Erythroblast (primary cell): ENCODE measurements around the gene ZFP91.

Source experiments
- DNase-seq, 2 experiments: peaks; one replicate each; lab custom pipeline; 2025; lab: John Stamatoyannopoulos, UW
- GATA1 ChIP-seq: IDR thresholded peaks from 2 replicates; pipeline ENCODE4 v1.6.1; 2011; ENCODE audit warnings: low read depth, mild to moderate bottlenecking, control low read depth, low read length, moderate library complexity
- POLR2A ChIP-seq: IDR thresholded peaks from 2 replicates; pipeline ENCODE4 v1.6.1; 2011; ENCODE audit warnings: mild to moderate bottlenecking, low read length

The ZFP91 gene

GRCh38 chr11:58575377-58576020 lies 3.4 kb upstream of the ZFP91 start, which contains the start of gene LPXN:
LPXN (minus strand) TSS chr11:58575856; CDS start chr11:58575772, 84 bp downstream.
- TF ChIP-seq POLR2A (no peak), GATA1 (no peak)

GRCh38 chr11:58576887-58577471 lies 1.9 kb upstream of the ZFP91 start:
- no peak for TF ChIP-seq POLR2A
- no peak for TF ChIP-seq GATA1

More at GRCh38 chr11:58575377-58576020, 3.4 kb upstream of the ZFP91 start, which contains the start of gene LPXN:
- DNase-seq, result no peak

GRCh38 chr11:58577555-58578135 lies 1.2 kb upstream of the ZFP91 start:
- TF ChIP-seq GATA1 (no peak), POLR2A (peak; percentile 92)
- peak in 1 of 2 experiments; percentile 78 for DNase-seq

More at GRCh38 chr11:58576887-58577471, 1.9 kb upstream of the ZFP91 start:
- DNase-seq, result peak; percentile 30 to 60

GRCh38 chr11:58578136-58578634 lies 678 bp upstream of the ZFP91 start:
- no peak for TF ChIP-seq GATA1
- TF ChIP-seq POLR2A, result peak; percentile 83
- DNase-seq, result peak; percentile 97 to 99

- peak; percentile 93 to 95 for DNase-seq
- TF ChIP-seq GATA1 (no peak), POLR2A (peak; percentile 83)
These were observed 598 bp downstream of the ZFP91 start for GRCh38 chr11:58579192-58580129.

- TF ChIP-seq GATA1 (no peak), POLR2A (no peak)
- peak in 1 of 2 experiments; percentile 36 for DNase-seq
These were observed 1.4 kb downstream of the ZFP91 start for GRCh38 chr11:58580311-58580710.

- DNase-seq, result no peak
- no peak for TF ChIP-seq GATA1
- TF ChIP-seq POLR2A, result no peak
These were observed 3.6 kb downstream of the ZFP91 start for GRCh38 chr11:58582437-58582836.

- TF ChIP-seq POLR2A (no peak), GATA1 (no peak)
- no peak for DNase-seq
These were observed 8.1 kb downstream of the ZFP91 start for GRCh38 chr11:58586998-58587397.

- no peak for DNase-seq
- TF ChIP-seq POLR2A (no peak), GATA1 (no peak)
These were observed 12.8 kb downstream of the ZFP91 start for GRCh38 chr11:58591659-58592058.

GRCh38 chr11:58592760-58593472 lies 14.1 kb downstream of the ZFP91 start:
- TF ChIP-seq POLR2A (no peak), GATA1 (no peak)
- peak; percentile 19 to 27 for DNase-seq

- TF ChIP-seq POLR2A (no peak), GATA1 (no peak)
- no peak for DNase-seq
These were observed 16.0 kb downstream of the ZFP91 start for GRCh38 chr11:58594826-58595225.

- DNase-seq, result no peak
- no peak for TF ChIP-seq GATA1
These were observed 17.8 kb downstream of the ZFP91 start for GRCh38 chr11:58596621-58597020.

GRCh38 chr11:58597486-58598144 lies 18.8 kb downstream of the ZFP91 start:
- DNase-seq, result no peak
- TF ChIP-seq GATA1 (no peak), POLR2A (no peak)
